Progenitor cell of endocrine pancreas (in vitro differentiated cells): ENCODE data around the gene LOC101059915.
"Not testable (repeated sequence)": the region's sequence is repeated elsewhere in the genome, so short reads cannot be mapped to it uniquely, and the experiment has no call there.

Experiments used
- DNase-seq: peaks from one replicate; pipeline ENCODE4 v3.0.0; 2021; ENCODE audit warnings: low spot score; ENCODE audit not compliant: unreplicated experiment
- H3K27ac Mint-ChIP-seq: 2 replicates; pipeline ENCODE4 v1.8.0; 2021; ENCODE audit warnings: mild to moderate bottlenecking, moderate library complexity, mixed read lengths
- H3K27me3 Mint-ChIP-seq: 2 replicates; pipeline ENCODE4 v1.8.0; 2021; ENCODE audit warnings: mixed read lengths
- H3K36me3 Mint-ChIP-seq: 2 replicates; pipeline ENCODE4 v1.8.0; 2022; ENCODE audit warnings: mixed read lengths; ENCODE audit not compliant: insufficient read depth
- H3K4me1 Mint-ChIP-seq: 2 replicates; pipeline ENCODE4 v1.8.0; 2021; ENCODE audit warnings: low read depth, mixed read lengths
- H3K4me3 Mint-ChIP-seq: 2 replicates; pipeline ENCODE4 v1.8.0; 2021; ENCODE audit warnings: low read depth, mild to moderate bottlenecking, moderate library complexity, mixed read lengths
- H3K9me3 Mint-ChIP-seq: 2 replicates; pipeline ENCODE4 v1.8.0; 2021; ENCODE audit warnings: low read depth, mixed read lengths
- TF ChIP-seq, protein P1 (sequence below): fragments of 200-600 bp; sonication (generic); IDR thresholded peaks from one replicate; pipeline ENCODE4 v1.5.0; 2021; ENCODE audit warnings: antibody characterized with exemption, mild to moderate bottlenecking; ENCODE audit not compliant: unreplicated experiment

LOC101059915 gene

DNA sequence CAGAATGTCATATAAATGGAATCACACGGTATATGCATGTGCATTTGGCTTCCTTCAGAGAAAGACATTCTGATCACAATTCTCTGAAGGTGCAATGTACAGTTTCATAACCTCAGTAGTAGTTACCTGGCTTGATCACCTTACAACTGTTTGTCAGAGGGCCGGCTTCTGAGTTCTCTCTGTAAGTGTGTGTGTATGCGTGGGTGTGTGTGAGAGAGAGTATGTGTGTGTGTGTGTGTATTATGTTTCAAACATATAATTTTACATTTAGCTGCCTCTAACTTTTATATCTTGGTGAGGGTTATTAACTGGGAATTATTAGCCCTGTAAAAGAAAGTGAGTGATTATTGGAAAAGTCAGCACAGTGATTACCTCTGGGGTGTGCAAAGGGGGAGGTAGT lies 8.0 kb upstream of the LOC101059915 start:
- H3K9me3 Mint-ChIP-seq: peaks cover 13% of the 10 kb centered on the region

DNA sequence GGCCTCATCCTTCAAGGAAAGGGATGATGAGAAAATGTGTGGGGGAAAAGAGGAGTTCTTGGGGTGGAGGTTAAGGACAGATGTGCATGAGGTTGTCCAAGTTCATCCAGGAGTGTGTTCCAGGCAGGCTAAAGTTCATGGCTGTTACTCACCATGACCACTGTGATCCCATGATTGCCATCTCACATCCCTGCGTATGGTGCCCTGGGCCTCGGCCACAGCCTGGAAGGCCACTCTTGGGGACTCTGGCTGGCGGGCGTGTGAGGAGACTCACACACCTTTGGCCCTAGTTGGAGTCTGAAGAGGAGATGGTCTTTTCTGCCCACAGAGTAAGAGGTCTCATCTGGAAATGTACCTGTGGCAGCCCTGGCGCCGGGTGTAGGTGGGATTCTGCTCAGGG lies 7.4 kb upstream of the LOC101059915 start:
- Mint-ChIP-seq H3K27me3 (no peaks in the 10 kb centered on the region), H3K36me3 (peaks cover 2% of the 10 kb centered on the region), H3K4me3 (no peak overlapping the region), H3K9me3 (peaks cover 11% of the 10 kb centered on the region), H3K27ac (no peak overlapping the region), H3K4me1 (no peaks in the 10 kb centered on the region)
- TF ChIP-seq, protein P1, sequence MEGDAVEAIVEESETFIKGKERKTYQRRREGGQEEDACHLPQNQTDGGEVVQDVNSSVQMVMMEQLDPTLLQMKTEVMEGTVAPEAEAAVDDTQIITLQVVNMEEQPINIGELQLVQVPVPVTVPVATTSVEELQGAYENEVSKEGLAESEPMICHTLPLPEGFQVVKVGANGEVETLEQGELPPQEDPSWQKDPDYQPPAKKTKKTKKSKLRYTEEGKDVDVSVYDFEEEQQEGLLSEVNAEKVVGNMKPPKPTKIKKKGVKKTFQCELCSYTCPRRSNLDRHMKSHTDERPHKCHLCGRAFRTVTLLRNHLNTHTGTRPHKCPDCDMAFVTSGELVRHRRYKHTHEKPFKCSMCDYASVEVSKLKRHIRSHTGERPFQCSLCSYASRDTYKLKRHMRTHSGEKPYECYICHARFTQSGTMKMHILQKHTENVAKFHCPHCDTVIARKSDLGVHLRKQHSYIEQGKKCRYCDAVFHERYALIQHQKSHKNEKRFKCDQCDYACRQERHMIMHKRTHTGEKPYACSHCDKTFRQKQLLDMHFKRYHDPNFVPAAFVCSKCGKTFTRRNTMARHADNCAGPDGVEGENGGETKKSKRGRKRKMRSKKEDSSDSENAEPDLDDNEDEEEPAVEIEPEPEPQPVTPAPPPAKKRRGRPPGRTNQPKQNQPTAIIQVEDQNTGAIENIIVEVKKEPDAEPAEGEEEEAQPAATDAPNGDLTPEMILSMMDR: no peak
- DNase-seq: no peak

More for the DNA sequence above, 8.0 kb upstream of the LOC101059915 start:
- H3K36me3 Mint-ChIP-seq: peaks cover 2% of the 10 kb centered on the region
- H3K4me1 Mint-ChIP-seq: no peaks in the 10 kb centered on the region
- H3K4me3 Mint-ChIP-seq: no peak overlapping the region
- DNase-seq: no peak
- no peaks in the 10 kb centered on the region for H3K27me3 Mint-ChIP-seq
- TF ChIP-seq, protein P1: no peak
- no peak overlapping the region for H3K27ac Mint-ChIP-seq

DNA sequence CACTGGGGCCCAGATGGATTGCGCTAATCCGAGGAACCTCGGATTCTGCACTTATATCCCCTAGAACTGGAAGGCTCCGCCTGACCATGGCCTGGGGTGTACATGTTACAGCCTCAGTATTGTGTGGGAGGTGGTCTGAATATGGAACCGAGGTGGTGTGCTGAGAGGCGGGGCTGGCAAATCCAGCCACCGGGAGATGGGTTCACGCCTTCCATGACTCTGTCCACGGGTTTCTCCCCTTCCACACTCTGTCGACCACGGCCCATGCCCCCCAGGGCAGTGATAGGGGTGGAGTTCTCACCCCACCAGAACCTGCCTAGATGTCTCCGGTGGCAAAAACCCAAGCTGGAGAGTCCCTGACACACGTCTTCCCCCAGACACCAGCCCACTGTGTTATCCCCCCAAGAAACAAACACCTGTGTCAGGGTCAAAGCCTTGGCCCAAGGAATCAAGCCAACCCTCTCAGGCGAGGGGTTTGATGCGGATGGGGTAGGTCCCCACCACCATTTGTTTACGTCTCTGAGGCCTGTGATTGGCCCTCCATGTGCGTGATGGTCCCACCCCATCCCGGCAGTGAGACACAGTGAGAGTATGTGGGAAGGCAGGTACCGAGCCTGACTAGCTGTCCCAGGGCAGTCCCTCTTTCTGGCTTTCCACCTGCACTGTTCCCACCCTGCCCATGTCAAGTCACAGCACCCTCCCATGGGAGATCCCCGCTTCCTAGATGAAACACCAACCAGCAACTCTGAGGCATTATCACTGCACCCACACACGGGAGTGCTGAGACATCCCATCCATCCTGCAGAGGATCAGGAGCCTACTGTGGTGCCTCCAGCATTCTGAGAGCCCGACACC lies 6.6 kb upstream of the LOC101059915 start:
- peaks cover 2% of the 10 kb centered on the region for H3K36me3 Mint-ChIP-seq
- peaks cover 11% of the 10 kb centered on the region for H3K9me3 Mint-ChIP-seq
- no peak for DNase-seq
- TF ChIP-seq, protein P1: no peak
- H3K4me1 Mint-ChIP-seq: no peaks in the 10 kb centered on the region
- no peak overlapping the region for H3K27ac Mint-ChIP-seq
- no peaks in the 10 kb centered on the region for H3K27me3 Mint-ChIP-seq
- no peak overlapping the region for H3K4me3 Mint-ChIP-seq

DNA sequence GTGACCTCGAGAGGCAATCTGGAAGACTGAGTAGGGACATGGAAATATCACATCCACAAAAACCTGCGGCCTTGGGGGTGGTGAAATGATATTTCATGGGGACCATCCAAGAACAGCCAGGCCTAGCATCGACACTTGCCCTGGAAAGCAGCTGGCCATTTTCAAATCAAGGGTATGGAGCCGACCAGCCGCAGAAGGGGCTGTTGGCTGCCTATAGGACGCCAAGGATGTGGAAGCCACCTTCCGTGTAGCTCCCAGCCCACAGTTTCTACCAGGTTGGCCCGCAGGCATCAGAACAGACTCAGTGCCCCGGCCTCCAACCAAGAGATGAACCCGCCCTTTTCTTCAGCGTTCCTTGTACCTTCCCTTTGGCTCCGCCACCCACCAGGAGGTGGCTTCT lies 5.4 kb upstream of the LOC101059915 start:
- no peak overlapping the region for H3K27ac Mint-ChIP-seq
- no peaks in the 10 kb centered on the region for H3K36me3 Mint-ChIP-seq
- TF ChIP-seq, protein P1: no peak
- no peak overlapping the region for H3K4me3 Mint-ChIP-seq
- DNase-seq: no peak
- H3K27me3 Mint-ChIP-seq: no peaks in the 10 kb centered on the region
- H3K9me3 Mint-ChIP-seq: peaks cover 6% of the 10 kb centered on the region
- no peaks in the 10 kb centered on the region for H3K4me1 Mint-ChIP-seq

DNA sequence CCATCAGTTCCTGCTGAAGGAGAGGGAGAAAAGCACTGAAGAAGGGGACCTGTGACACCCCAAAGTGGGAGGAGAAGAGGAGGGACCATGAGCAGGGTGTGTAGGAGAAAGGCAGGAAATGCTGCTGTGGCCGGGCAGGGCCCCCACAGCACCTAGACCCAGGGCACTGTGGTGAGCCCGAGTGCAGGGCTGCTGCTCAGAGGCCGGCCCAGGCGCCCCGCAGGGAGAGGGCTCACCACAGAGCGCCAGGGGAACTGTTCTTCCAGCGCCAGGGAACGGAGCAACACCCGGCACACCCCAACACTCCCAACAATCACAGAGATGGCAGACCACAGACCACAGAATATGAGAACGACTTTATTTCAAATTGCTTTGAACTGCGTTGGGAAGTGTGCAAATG lies 4.7 kb upstream of the LOC101059915 start:
- H3K36me3 Mint-ChIP-seq, DNase-seq, H3K4me1 Mint-ChIP-seq, H3K9me3 Mint-ChIP-seq, H3K27ac Mint-ChIP-seq, H3K27me3 Mint-ChIP-seq, H3K4me3 Mint-ChIP-seq: not testable (repeated sequence)

DNA sequence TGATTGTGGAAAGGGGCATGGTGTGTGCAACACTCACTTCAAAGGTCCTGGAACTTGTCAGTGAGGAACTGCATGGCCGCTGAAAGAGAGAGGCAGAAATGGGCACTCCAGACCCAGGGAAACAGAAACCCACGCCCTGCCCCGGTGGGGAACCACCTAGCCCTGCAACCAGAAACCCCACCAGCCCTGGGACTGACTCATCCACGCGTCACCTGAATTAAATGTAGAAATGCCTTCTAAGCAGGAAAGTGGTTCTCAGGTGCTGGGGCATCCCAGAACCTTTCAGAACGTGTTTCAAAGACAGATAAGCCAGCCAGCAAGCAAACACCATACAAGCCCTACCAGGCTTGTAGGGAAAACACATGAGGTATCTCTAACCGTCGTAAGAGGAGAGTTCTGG lies 4.1 kb upstream of the LOC101059915 start:
- not testable (repeated sequence) for DNase-seq, H3K27me3 Mint-ChIP-seq, H3K4me1 Mint-ChIP-seq, H3K4me3 Mint-ChIP-seq, H3K9me3 Mint-ChIP-seq, H3K27ac Mint-ChIP-seq, H3K36me3 Mint-ChIP-seq
